CD14-positive monocyte (primary cell): ENCODE results near the gene SPINK7. TPM values are rescaled to one million over a fixed set of nuclear protein-coding genes. Genes with fewer than 3 reads are reported as not detected.

Source experiments
- DNase-seq, 3 donors: peaks; one replicate each; pipeline ENCODE4 v3.0.0-alpha.2; 2011 to 2022
- H2AFZ ChIP-seq: 2 replicates; pipeline ENCODE4 v1.6.0; 2012; ENCODE audit warnings: mild to moderate bottlenecking, low read depth, low read length, inconsistent platforms; ENCODE audit not compliant: insufficient read depth, poor library complexity, severe bottlenecking
- H3K27ac ChIP-seq, 2 donors: 1 replicate in 1 of 2; 2 replicates in 1 of 2; pipeline ENCODE4 v1.5.1; 2012 to 2013; ENCODE audit warnings: low read length in 2 of 2, control low read depth in 1 of 2, inconsistent platforms in 1 of 2, low read depth in 1 of 2, mild to moderate bottlenecking in 1 of 2
- H3K27me3 ChIP-seq, 2 donors: one replicate each; pipeline versions ENCODE4 v1.6.0 to v1.6.1; 2011 to 2013; ENCODE audit warnings: low read length in 2 of 2; ENCODE audit not compliant: control insufficient read depth in 2 of 2, insufficient read depth in 2 of 2
- H3K36me3 ChIP-seq, 2 donors: replicated peaks in 1 of 2; 1 replicate in 1 of 2; 2 replicates in 1 of 2; pipeline versions ENCODE4 v1.5.1 to v1.6.1; 2012 to 2013; ENCODE audit warnings: low read length in 2 of 2, control low read depth in 1 of 2, inconsistent platforms in 1 of 2, mild to moderate bottlenecking in 1 of 2; ENCODE audit not compliant: insufficient read depth in 2 of 2, control insufficient read depth in 1 of 2
- H3K4me1 ChIP-seq, 2 donors: 1 replicate in 1 of 2; 2 replicates in 1 of 2; pipeline versions ENCODE4 v1.5.1 to v1.6.1; 2012 to 2013; ENCODE audit warnings: low read length in 2 of 2, control low read depth in 1 of 2, inconsistent platforms in 1 of 2, mild to moderate bottlenecking in 1 of 2, moderate library complexity in 1 of 2; ENCODE audit not compliant: insufficient read depth in 2 of 2, control insufficient read depth in 1 of 2
- H3K4me2 ChIP-seq: replicated peaks from 2 replicates; pipeline ENCODE3; 2012; ENCODE audit warnings: low read length, moderate library complexity, mild to moderate bottlenecking; ENCODE audit not compliant: poor library complexity, severe bottlenecking; ENCODE audit errors: extremely low read depth
- H3K4me3 ChIP-seq, 3 experiments: fragments of 200-600 bp in 1 of 3; sonication (generic) in 1 of 3; replicated peaks in 1 of 3; 1 replicate in 2 of 3; 2 replicates in 1 of 3; pipeline ENCODE4 v1.5.1; 2011 to 2013; ENCODE audit warnings: low read length in 3 of 3, mild to moderate bottlenecking in 3 of 3, control low read depth in 2 of 3, low read depth in 2 of 3, inconsistent platforms in 1 of 3, moderate library complexity in 1 of 3
- H3K79me2 ChIP-seq: 2 replicates; pipeline ENCODE4 v1.6.0; 2012; ENCODE audit warnings: mild to moderate bottlenecking, control low read depth, inconsistent platforms, low read length, moderate library complexity; ENCODE audit not compliant: insufficient read depth
- H3K9ac ChIP-seq: 2 replicates; pipeline ENCODE4 v1.6.0; 2017; ENCODE audit warnings: low read length, mild to moderate bottlenecking; ENCODE audit not compliant: insufficient read depth, poor library complexity, severe bottlenecking
- H3K9me3 ChIP-seq, 2 donors: replicated peaks in 1 of 2; 1 replicate in 1 of 2; 2 replicates in 1 of 2; pipeline versions ENCODE4 v1.5.1 to v1.6.1; 2012 to 2013; ENCODE audit warnings: low read length in 2 of 2, control low read depth in 1 of 2; ENCODE audit not compliant: control insufficient read depth in 1 of 2, insufficient read depth in 1 of 2
- H4K20me1 ChIP-seq: 2 replicates; pipeline ENCODE4 v1.6.0; 2012; ENCODE audit warnings: mild to moderate bottlenecking, low read length, control low read depth, moderate library complexity; ENCODE audit not compliant: insufficient read depth
- H3K27ac Mint-ChIP-seq, 7 donors: one replicate each; pipeline ENCODE4 v1.8.0; 2020; ENCODE audit warnings: mild to moderate bottlenecking in 7 of 7, mixed read lengths in 7 of 7, moderate library complexity in 6 of 7, inconsistent platforms in 2 of 7
- H3K27me3 Mint-ChIP-seq, 3 donors: one replicate each; pipeline ENCODE4 v1.8.0; 2021 to 2022; ENCODE audit warnings: low read depth in 3 of 3, mild to moderate bottlenecking in 3 of 3, mixed read lengths in 3 of 3, moderate library complexity in 3 of 3, inconsistent platforms in 1 of 3
- H3K36me3 Mint-ChIP-seq, 2 donors: one replicate each; pipeline ENCODE4 v1.8.0; 2020; ENCODE audit warnings: mixed read lengths in 2 of 2, inconsistent platforms in 1 of 2, mild to moderate bottlenecking in 1 of 2
- H3K4me1 Mint-ChIP-seq: one replicate; pipeline ENCODE4 v1.8.0; 2020; ENCODE audit warnings: mild to moderate bottlenecking, mixed read lengths
- H3K4me3 Mint-ChIP-seq, 2 donors: one replicate each; pipeline ENCODE4 v1.8.0; 2020; ENCODE audit warnings: mild to moderate bottlenecking in 2 of 2, mixed read lengths in 2 of 2, moderate library complexity in 1 of 2
- H3K9me3 Mint-ChIP-seq, 7 donors: one replicate each; pipeline ENCODE4 v1.8.0; 2020 to 2022; ENCODE audit warnings: mixed read lengths in 7 of 7, mild to moderate bottlenecking in 6 of 7, moderate library complexity in 6 of 7, inconsistent platforms in 2 of 7
- CTCF ChIP-seq: fragments of 200-600 bp; IDR thresholded peaks from one replicate; pipeline ENCODE4 v1.8.0; 2022; ENCODE audit warnings: antibody characterized with exemption, mild to moderate bottlenecking
- WGBS: methylation state at CpG from one replicate; pipeline ENCODE4 v1.1.5; 2013; ENCODE audit warnings: missing lambda C conversion rate; ENCODE audit not compliant: insufficient coverage; 5-methylcytosine and 5-hydroxymethylcytosine counted together
- intact Hi-C, 2 donors: fragments of 100-400 bp; cut with micrococcal nuclease; formaldehyde crosslinking; loops; one replicate each; pipeline versions ENCODE4 v1.15.0 to v1.15.1; 2023
- polyA plus RNA-seq, 3 donors: library from polyadenylated mRNA; depleted of rRNA in 1 of 3; unstranded in 2 of 3; stranded (reverse) in 1 of 3; fragments of 300-500 nt in 2 of 3; fragments of >200 nt in 1 of 3; fragmentation: Illumina TruSeq in 2 of 3; gene quantifications; 1 replicate in 2 of 3; 2 replicates in 1 of 3; pipeline ENCODE4 v1.2.3, GENCODE V29; 2012 to 2021

SPINK7 gene
- polyA plus RNA-seq, 3 donors = not detected

- WGBS = 90% methylated on average over 4 of the region's 4 CpGs
- Mint-ChIP-seq H3K36me3 (no peaks in the 10 kb centered on the region), H3K27ac (no peak overlapping the region), H3K4me3 (no peak overlapping the region), H3K9me3 (peaks cover 0 to 9% (median 4%) of the 10 kb centered on the region in 7 donors), H3K4me1 (no peaks in the 10 kb centered on the region), H3K27me3 (peaks cover 0 to 2% (median 0%) of the 10 kb centered on the region in 3 donors)
- Histone ChIP-seq H3K27ac (no peak overlapping the region), H2AFZ (no peak overlapping the region), H3K36me3 (no peaks in the 10 kb centered on the region), H3K9me3 (no peaks in the 10 kb centered on the region), H3K4me3 (no peak overlapping the region), H4K20me1 (no peaks in the 10 kb centered on the region), H3K9ac (no peak overlapping the region), H3K4me1 (no peaks in the 10 kb centered on the region), H3K79me2 (no peaks in the 10 kb centered on the region), H3K4me2 (no peak overlapping the region), H3K27me3 (no peaks in the 10 kb centered on the region)
- no peak for DNase-seq
- TF ChIP-seq CTCF = no peak
- intact Hi-C loops = no loop called here
These were observed 21.1 kb downstream of the SPINK7 start for GRCh38 chr5:148333262-148333849.

GRCh38 chr5:148335259-148335658 is 23.0 kb downstream of the SPINK7 start, which contains the start of gene SPINK9:
TSS of gene SPINK9 (plus strand) at chr5:148335559. CDS start at chr5:148335614, 55 bp downstream.
- no peaks in the 10 kb centered on the region for H3K36me3 ChIP-seq
- no peak within 1 kb of the TSS for H3K4me3 ChIP-seq
- peaks cover 0 to 2% (median 0%) of the 10 kb centered on the region in 3 donors for H3K27me3 Mint-ChIP-seq
- no peaks in the 10 kb centered on the region for H4K20me1 ChIP-seq
- intact Hi-C loops = no loop called here
- no peaks in the 10 kb centered on the region for H3K4me1 Mint-ChIP-seq
- no peak within 1 kb of the TSS for H3K27ac ChIP-seq
- DNase-seq = no peak
- H3K27ac Mint-ChIP-seq = no peak within 1 kb of the TSS
- peaks cover 0 to 4% (median 2%) of the 10 kb centered on the region in 7 donors for H3K9me3 Mint-ChIP-seq
- WGBS = 100% methylated on average over 1 of the region's 3 CpGs
- H3K9ac ChIP-seq = no peak within 1 kb of the TSS
- no peak within 1 kb of the TSS for H2AFZ ChIP-seq
- H3K4me3 Mint-ChIP-seq = no peak within 1 kb of the TSS
- no peaks in the 10 kb centered on the region for H3K27me3 ChIP-seq
- H3K36me3 Mint-ChIP-seq = no peaks in the 10 kb centered on the region
- no peaks in the 10 kb centered on the region for H3K9me3 ChIP-seq
- H3K79me2 ChIP-seq = no peaks in the 10 kb centered on the region
- no peak for TF ChIP-seq CTCF
- H3K4me2 ChIP-seq = no peak within 1 kb of the TSS
- no peaks in the 10 kb centered on the region for H3K4me1 ChIP-seq
